ENCODE measurements around the gene KISS1R.
A peak's percentile ranks its signal among the peaks of the same experiment; 100 is the strongest.

Gene KISS1R

DNA sequence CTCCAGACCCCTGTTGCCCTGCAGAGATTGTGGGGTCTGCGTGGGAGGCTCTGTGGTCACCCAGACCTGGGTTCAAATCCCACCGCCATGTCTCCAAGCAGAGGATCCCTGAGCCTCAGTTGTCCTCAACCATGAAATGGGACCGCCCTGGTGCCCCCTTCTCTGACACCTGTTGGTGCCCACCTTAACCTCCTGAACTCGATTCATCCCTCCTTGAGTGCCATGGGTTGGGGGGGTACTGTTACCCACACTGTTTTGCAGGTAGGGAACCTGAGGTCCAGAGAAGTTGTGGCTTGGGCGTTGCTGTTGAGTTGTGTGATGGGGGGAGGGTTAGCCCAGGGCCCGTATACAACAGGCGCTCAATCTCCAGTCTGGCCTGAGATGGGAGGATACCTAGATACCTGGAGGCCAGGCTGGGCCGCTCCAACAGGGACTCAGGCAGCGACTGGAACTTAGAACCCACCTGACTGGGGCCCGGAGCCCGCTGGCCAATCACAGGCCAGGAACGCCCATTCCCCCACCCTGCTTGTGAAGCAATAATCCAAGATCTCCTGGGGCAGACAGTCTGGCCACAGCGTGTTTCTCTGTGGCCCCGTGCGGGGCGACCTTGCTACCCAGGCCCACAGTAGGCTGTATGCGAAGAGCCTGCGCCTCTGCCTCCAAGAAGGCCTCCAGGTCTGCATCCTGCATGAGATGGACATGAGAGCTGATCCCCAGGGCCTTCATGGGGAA lies 11.5 kb downstream of the KISS1R start:
- Histone ChIP-seq H3K4me1 (ENCODE audit: insufficient read depth, low read length, poor library complexity, severe bottlenecking) (no peaks in the 10 kb centered on the region), H3K9me2 (replicated peaks; ENCODE audit: low read depth, low read length) (no peaks in the 10 kb centered on the region), H3K4me2 (ENCODE audit: low read depth, low read length, poor library complexity, severe bottlenecking) (peak overlapping the region; percentile 81), H3K4me3 (ENCODE audit: low read length, poor library complexity, severe bottlenecking) (no peak overlapping the region), H3K27me3 (ENCODE audit: insufficient read depth, low read length, poor library complexity, severe bottlenecking) (peaks cover 5% of the 10 kb centered on the region), H3K79me2 (ENCODE audit: insufficient read depth, low read length) (peaks cover 43% of the 10 kb centered on the region), H3K9ac (ENCODE audit: low read depth, low read length, poor library complexity, severe bottlenecking) (no peak overlapping the region), H2AFZ (ENCODE audit: low read length) (no peak overlapping the region), H4K20me1 (ENCODE audit: insufficient read depth, low read length, poor library complexity, severe bottlenecking) (peaks cover 8% of the 10 kb centered on the region), H3K36me3 (ENCODE audit: insufficient read depth, low read length) (peaks cover 4% of the 10 kb centered on the region; the same call in 1 of the 2 replicates), H3F3A (ENCODE audit: low read depth) (no peaks in the 10 kb centered on the region), H3K9me3 (ENCODE audit: insufficient read depth, low read depth, low read length) (no peaks in the 10 kb centered on the region)
- TF ChIP-seq, protein P1, sequence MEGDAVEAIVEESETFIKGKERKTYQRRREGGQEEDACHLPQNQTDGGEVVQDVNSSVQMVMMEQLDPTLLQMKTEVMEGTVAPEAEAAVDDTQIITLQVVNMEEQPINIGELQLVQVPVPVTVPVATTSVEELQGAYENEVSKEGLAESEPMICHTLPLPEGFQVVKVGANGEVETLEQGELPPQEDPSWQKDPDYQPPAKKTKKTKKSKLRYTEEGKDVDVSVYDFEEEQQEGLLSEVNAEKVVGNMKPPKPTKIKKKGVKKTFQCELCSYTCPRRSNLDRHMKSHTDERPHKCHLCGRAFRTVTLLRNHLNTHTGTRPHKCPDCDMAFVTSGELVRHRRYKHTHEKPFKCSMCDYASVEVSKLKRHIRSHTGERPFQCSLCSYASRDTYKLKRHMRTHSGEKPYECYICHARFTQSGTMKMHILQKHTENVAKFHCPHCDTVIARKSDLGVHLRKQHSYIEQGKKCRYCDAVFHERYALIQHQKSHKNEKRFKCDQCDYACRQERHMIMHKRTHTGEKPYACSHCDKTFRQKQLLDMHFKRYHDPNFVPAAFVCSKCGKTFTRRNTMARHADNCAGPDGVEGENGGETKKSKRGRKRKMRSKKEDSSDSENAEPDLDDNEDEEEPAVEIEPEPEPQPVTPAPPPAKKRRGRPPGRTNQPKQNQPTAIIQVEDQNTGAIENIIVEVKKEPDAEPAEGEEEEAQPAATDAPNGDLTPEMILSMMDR (conservative IDR thresholded peaks at IDR 0.05; ENCODE audit: low read length), result no peak
- no peak for TF ChIP-seq EZH2phosphoT487 (IDR thresholded peaks at IDR 0.05; ENCODE audit: borderline replicate concordance)

DNA sequence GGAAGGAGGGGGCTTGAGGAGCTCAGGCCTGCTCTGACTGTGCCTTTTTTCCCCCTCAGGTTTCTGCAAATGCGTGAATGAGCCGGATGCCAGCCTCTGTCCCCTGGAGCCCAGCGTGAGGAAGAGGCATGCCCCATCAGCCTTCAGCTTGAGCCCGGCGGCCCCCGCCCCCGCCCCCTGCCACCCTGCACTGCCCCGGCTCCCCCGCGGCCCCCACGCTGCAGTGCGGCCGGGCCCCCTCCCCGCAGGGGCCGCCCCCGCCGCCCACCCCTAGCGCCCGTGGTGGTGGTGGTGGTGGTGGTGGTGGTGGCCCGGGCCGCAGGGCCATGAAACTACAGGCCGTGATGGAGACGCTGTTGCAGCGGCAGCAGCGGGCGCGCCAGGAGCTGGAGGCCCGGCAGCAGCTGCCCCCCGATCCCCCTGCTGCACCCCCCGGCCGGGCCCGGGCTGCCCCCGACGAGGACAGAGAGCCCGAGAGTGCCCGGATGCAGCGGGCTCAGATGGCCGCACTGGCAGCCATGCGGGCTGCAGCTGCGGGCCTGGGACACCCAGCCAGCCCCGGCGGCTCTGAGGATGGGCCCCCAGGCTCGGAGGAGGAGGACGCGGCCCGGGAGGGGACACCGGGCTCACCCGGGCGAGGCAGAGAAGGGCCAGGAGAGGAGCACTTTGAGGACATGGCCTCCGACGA lies 12.2 kb downstream of the KISS1R start:
- no peaks in the 10 kb centered on the region for H3F3A ChIP-seq (ENCODE audit: low read depth)
- peaks cover 4% of the 10 kb centered on the region; the same call in 1 of the 2 replicates for H3K36me3 ChIP-seq (ENCODE audit: insufficient read depth, low read length)
- no peaks in the 10 kb centered on the region for H3K4me1 ChIP-seq (ENCODE audit: insufficient read depth, low read length, poor library complexity, severe bottlenecking)
- peaks cover 11% of the 10 kb centered on the region for H4K20me1 ChIP-seq (ENCODE audit: insufficient read depth, low read length, poor library complexity, severe bottlenecking)
- no peak overlapping the region for H2AFZ ChIP-seq (ENCODE audit: low read length)
- TF ChIP-seq, protein P1 (conservative IDR thresholded peaks at IDR 0.05; ENCODE audit: low read length), result no peak
- TF ChIP-seq EZH2phosphoT487 (IDR thresholded peaks at IDR 0.05; ENCODE audit: borderline replicate concordance), result no peak
- no peaks in the 10 kb centered on the region for H3K9me3 ChIP-seq (ENCODE audit: insufficient read depth, low read depth, low read length)
- peaks cover 5% of the 10 kb centered on the region for H3K27me3 ChIP-seq (ENCODE audit: insufficient read depth, low read length, poor library complexity, severe bottlenecking)
- H3K9me2 ChIP-seq (replicated peaks; ENCODE audit: low read depth, low read length), result no peaks in the 10 kb centered on the region
- no peak overlapping the region for H3K4me2 ChIP-seq (ENCODE audit: low read depth, low read length, poor library complexity, severe bottlenecking)
- peaks cover 47% of the 10 kb centered on the region for H3K79me2 ChIP-seq (ENCODE audit: insufficient read depth, low read length)
- no peak overlapping the region for H3K9ac ChIP-seq (ENCODE audit: low read depth, low read length, poor library complexity, severe bottlenecking)
- H3K4me3 ChIP-seq (ENCODE audit: low read length, poor library complexity, severe bottlenecking), result no peak overlapping the region

DNA sequence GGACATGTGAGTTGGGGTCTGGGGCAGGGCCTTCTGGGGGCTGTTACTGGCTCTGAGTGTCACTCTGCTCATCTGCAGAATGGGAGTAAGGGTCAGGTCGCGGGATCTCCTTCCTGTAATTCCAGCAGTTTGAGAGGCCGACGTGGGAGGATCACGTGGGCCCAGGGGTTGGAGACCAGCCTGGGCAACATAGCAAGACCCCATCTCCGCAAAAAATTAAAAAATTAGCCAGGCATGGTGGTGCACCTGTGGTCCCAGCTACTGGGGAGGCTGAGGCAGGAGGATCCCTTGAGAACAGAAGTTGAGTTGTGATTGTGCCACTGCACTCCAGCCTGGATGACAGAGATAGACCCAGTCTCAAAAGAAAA lies 12.7 kb downstream of the KISS1R start:
- Histone ChIP-seq H3K27me3 (ENCODE audit: insufficient read depth, low read length, poor library complexity, severe bottlenecking) (peaks cover 5% of the 10 kb centered on the region), H3K4me2 (ENCODE audit: low read depth, low read length, poor library complexity, severe bottlenecking) (no peak overlapping the region), H3K36me3 (ENCODE audit: insufficient read depth, low read length) (peaks cover 4% of the 10 kb centered on the region; the same call in 1 of the 2 replicates)

More for the DNA sequence above, 12.7 kb downstream of the KISS1R start:
- H3K9me2 ChIP-seq (replicated peaks; ENCODE audit: low read depth, low read length), result no peaks in the 10 kb centered on the region
- TF ChIP-seq, protein P1 (conservative IDR thresholded peaks at IDR 0.05; ENCODE audit: low read length), result no peak
- TF ChIP-seq EZH2phosphoT487 (IDR thresholded peaks at IDR 0.05; ENCODE audit: borderline replicate concordance), result no peak
- no peaks in the 10 kb centered on the region for H3K4me1 ChIP-seq (ENCODE audit: insufficient read depth, low read length, poor library complexity, severe bottlenecking)
- no peak overlapping the region for H3K4me3 ChIP-seq (ENCODE audit: low read length, poor library complexity, severe bottlenecking)
- H3K9ac ChIP-seq (ENCODE audit: low read depth, low read length, poor library complexity, severe bottlenecking), result no peak overlapping the region
- H3K79me2 ChIP-seq (ENCODE audit: insufficient read depth, low read length), result peaks cover 48% of the 10 kb centered on the region
- H2AFZ ChIP-seq (ENCODE audit: low read length), result no peak overlapping the region
- peaks cover 12% of the 10 kb centered on the region for H4K20me1 ChIP-seq (ENCODE audit: insufficient read depth, low read length, poor library complexity, severe bottlenecking)
- no peaks in the 10 kb centered on the region for H3F3A ChIP-seq (ENCODE audit: low read depth)
- H3K9me3 ChIP-seq (ENCODE audit: insufficient read depth, low read depth, low read length), result no peaks in the 10 kb centered on the region
